Effector CD4-positive, alpha-beta T cell (primary cell): ENCODE data around the gene SACM1L.
A peak's percentile ranks its signal among the peaks of the same experiment; 100 is the strongest.
"Not testable (repeated sequence)": the region's sequence is repeated elsewhere in the genome, so short reads cannot be mapped to it uniquely, and the experiment has no call there.

ENCODE experiments used
- DNase-seq: peaks from one replicate; pipeline ENCODE4 v3.0.0-alpha.2; 2020

The SACM1L gene

DNA sequence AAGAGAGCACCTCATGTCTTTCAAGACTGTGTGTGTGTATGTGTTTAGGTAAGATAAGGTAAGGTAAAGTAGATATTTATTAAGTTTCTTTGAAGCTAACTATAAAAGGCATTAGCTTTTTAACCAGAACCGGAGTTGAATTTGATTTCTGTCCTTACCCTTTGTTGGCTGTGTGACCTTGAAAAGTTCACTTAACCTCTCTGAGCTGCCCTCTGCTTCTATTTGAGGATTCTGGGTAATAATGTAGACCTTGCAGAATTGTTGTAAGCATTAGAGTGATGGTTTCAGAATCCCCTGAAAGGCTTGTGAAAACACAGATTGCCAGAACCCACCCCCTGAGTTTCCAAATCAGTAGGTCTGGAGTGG, 21.6 kb upstream of the SACM1L start:
- no peak for DNase-seq

DNA sequence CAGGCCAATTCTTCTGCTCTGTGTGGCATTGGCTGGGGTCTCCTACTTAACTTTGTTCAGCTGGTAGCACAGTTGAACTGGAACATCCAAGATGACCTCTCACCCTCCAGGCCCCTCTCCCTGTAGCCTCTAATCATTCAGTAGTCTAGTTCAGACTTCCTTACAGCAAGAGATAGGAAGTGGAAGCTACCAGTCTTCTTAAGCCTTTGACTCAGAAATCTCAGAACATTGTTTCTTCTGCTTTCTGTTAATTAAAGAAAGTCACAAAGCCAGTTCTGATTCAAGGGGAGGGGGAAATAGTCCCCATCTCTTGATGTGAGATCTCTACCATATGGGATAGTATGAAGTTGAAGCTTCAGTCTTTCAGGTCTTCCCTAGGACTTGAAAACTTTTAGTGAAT, 18.8 kb upstream of the SACM1L start:
- no peak for DNase-seq

DNA sequence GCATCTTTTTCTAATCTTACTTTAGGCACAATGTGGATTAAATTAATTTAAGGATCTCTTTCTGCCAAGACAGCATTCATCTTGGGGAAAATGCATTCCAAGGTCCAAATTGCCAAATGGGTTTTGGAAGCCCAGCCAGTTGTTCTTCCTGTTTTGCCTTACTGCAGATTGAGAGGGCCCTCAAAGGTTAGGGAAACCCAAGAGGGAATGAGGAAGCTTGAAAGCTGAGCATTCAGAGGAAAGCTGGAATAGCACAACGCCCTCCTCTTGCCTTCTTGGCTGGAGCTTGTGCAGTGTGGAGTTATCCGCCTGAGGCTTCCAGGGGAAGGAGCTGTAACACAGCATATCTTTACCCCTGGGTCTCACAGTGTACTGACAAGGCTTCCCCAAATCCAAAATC, 18.2 kb upstream of the SACM1L start:
- no peak for DNase-seq

GRCh38 chr3:45673273-45673672, 15.9 kb upstream of the SACM1L start:
- no peak for DNase-seq

GRCh38 chr3:45676325-45677032, 12.7 kb upstream of the SACM1L start:
- no peak for DNase-seq

- DNase-seq, result peak; percentile 56
Measured at GRCh38 chr3:45677033-45677446, 12.2 kb upstream of the SACM1L start.

GRCh38 chr3:45677841-45678240, 11.4 kb upstream of the SACM1L start:
- DNase-seq, result no peak

- no peak for DNase-seq
Measured at GRCh38 chr3:45679805-45680204, 9.4 kb upstream of the SACM1L start.

- no peak for DNase-seq
Measured at GRCh38 chr3:45681221-45681620, 8.0 kb upstream of the SACM1L start.

DNA sequence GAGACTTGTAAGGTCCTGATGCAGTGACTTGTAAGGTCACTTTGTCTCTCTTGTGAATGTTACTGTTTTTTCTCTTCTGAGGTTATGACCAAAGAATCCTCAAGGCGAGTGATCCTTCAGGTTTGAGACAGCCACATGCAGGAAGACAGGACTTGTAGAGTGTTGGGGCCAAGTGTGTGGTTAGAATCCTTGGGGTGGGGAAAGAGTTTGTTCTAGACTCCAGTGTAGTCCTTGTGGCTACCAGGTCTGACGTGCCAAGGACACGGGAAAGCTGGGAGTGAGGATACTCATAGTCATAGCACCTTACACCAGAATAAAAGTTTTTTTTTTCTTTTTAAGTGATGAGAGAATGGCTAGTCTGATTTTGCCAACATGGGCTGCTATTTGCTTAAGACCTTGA, 7.3 kb upstream of the SACM1L start:
- DNase-seq, result no peak

DNA sequence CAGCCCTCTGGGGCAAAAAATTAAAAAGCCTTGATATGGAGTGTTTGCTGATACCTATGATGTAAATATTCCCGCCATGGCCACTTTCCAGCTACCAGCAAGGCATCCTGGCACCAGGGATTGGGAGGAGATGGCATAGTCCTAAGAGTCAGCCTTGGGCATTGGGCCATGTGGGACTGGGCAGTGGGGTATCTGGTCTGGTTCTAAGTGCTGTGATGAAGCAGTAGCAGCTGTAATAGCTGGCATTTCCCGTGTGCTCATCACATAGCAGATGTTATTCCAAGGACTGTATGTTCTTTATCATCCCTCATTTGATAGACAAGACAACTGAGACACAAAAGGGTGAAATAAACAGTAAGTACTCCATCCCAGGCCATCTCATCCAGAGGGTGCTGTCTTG, 6.9 kb upstream of the SACM1L start:
- no peak for DNase-seq

GRCh38 chr3:45682786-45683185, 6.4 kb upstream of the SACM1L start:
- DNase-seq, result no peak

GRCh38 chr3:45683417-45684326, 5.5 kb upstream of the SACM1L start:
- no peak for DNase-seq

- DNase-seq, result no peak
Measured at GRCh38 chr3:45684327-45684892, 4.8 kb upstream of the SACM1L start.

DNA sequence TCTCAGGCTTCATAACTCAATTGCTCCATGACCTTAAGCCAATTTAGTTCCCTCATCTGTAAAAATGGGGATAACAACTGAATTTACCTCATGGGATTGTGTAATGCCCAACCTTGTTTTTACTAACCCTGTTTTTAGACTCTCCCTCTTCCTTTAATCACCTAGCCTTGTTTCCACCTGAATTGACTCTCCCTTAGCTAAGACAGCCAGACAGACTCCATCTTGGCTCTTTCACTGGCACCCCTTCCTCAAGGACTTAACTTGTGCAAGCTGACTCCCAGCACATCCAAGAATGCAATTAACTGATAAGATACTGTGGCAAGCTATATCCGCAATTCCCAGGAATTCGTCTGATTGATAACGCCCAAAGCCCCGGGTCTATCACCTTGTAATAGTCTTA, 3.5 kb upstream of the SACM1L start:
- DNase-seq, result not testable (repeated sequence)

DNA sequence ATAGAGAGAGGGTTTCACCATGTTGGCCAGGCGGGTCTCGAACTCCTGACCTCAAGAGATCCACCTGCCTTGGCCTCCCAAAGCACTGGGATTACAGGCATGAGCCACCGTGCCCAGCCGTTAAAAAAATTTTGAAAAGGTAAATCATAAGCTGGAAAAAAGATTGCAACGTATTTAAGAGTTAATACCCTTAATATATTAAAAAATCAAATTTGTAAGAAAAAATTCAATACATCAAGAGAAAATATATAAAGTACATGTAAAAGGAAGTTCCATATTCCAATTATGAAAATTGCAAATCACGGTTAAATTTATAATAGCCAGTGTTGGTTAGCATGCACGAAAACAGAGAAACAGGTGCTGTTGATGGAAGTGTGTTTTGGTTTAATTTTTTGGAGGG, 2.3 kb upstream of the SACM1L start:
- no peak for DNase-seq

GRCh38 chr3:45687828-45688193, 1.4 kb upstream of the SACM1L start:
- DNase-seq, result no peak

DNA sequence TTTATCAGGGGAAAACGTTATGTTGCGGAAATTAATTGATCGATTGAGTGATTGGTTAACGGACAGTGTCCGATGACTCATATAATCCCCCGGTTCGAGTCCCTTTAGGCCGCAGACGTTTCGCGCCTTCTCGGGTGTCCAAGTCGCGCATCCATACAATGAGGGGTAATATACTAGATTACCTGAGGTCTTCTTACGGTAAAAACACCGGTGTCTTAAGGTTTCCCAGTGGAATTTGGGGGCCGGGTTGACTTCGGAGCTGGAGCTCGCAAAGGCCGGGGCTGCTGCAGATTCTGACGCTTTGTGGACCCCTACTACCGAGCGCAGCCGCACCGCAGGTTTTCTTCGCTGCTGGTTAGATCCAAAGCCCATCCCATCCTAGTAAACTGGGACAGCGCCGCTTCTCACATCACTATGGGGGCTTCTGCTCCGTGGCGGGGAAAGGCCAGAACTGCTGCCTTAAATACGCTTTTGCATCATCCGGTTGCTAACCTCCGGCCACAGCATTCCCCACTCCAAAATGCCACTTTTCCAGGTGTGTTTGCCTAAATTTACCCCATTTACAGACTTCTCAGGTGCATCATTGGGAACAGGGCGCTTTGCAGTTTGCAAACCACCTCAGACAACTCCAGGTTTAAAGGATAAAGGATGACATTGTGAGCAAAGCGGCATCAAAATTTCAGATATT, 858 bp upstream of the SACM1L start:
- DNase-seq, result no peak

- no peak for DNase-seq
Measured at GRCh38 chr3:45689787-45690145, 570 bp downstream of the SACM1L start.

- DNase-seq, result no peak
Measured at GRCh38 chr3:45690336-45691035, 1.3 kb downstream of the SACM1L start.

DNA sequence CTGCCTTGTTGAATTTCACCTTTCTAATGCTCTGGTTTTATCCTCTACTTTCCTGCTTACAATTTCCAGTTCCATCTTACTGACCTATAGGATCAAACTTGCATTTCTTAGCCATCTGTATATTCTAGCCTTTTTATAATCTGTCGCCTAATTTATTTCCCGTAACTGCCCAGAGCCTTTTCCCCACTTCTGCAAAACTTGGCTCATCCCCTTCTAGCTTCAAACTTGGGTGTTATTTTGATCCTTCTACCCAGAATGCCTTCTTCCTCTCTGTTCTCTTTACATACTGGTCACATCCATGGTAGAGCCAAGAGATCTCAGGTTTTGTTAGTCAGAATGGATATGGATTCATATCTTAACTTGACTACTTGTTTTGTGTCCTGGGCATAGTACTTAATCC, 2.6 kb downstream of the SACM1L start:
- DNase-seq, result no peak

DNA sequence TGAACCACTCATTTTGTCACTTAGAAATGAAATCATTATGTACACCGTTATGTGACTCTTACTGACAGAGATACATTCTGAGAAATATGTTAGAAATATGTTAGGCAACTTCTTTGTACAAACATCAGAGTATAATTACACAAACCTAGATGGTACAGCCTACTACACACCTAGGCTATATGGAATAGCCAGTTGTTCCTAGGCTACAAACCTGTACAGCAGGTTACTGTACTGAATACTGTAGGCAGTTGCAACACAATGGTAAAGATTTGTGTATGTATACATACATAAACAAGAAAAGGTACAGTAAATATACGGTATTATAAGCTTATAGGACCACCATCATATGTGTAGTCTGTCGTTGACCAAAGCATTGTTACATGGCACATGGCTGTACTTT, 3.7 kb downstream of the SACM1L start:
- no peak for DNase-seq
